HepG2 (cell line): ENCODE results near the gene RHOT2. TPM values are rescaled to one million over a fixed set of nuclear protein-coding genes. Genes with fewer than 3 reads are reported as not detected.

Experiments
- AHR ChIP-seq: IDR thresholded peaks from 2 replicates; pipeline ENCODE4 v1.6.1; 2018; ENCODE audit warnings: missing genetic modification reagents, missing compliant biosample characterization
- ARNTL ChIP-seq: sonication (generic); formaldehyde crosslinking; IDR thresholded peaks from 2 replicates; pipeline ENCODE4 v1.4.0; 2020; ENCODE audit warnings: mild to moderate bottlenecking, missing genetic modification reagents
- ATRX ChIP-seq: sonication (generic); formaldehyde crosslinking; IDR thresholded peaks from 2 replicates; pipeline ENCODE4 v1.4.0; 2020; ENCODE audit warnings: missing genetic modification reagents, borderline replicate concordance
- CBX1 ChIP-seq: IDR thresholded peaks from one replicate; pipeline ENCODE4 v1.6.1; 2016; ENCODE audit warnings: antibody characterized with exemption, low read depth
- DPF2 ChIP-seq: sonication (generic); formaldehyde crosslinking; IDR thresholded peaks from 2 replicates; pipeline ENCODE4 v1.4.0; 2020; ENCODE audit warnings: mild to moderate bottlenecking, low read depth, missing genetic modification reagents, borderline replicate concordance
- FOXC1 ChIP-seq: sonication (generic); formaldehyde crosslinking; IDR thresholded peaks from 2 replicates; pipeline ENCODE4 v1.8.0; 2022; ENCODE audit warnings: mild to moderate bottlenecking, missing genetic modification reagents, borderline replicate concordance
- GABPA ChIP-seq, 2 experiments: IDR thresholded peaks; 2 replicates each; pipeline ENCODE4 v1.6.1; 2011 to 2016; ENCODE audit warnings: low read depth in 2 of 2, low read length in 1 of 2, missing biosample characterization in 1 of 2, missing genetic modification characterization in 1 of 2
- HDAC6 ChIP-seq: fragments of 200-600 bp; sonication (generic); IDR thresholded peaks from 2 replicates; pipeline ENCODE4 v1.7.0; 2017; ENCODE audit warnings: mild to moderate bottlenecking, antibody characterized with exemption, low read length, low read depth
- MED8 ChIP-seq: sonication (generic); formaldehyde crosslinking; IDR thresholded peaks from 2 replicates; pipeline ENCODE4 v1.8.1; 2023; ENCODE audit warnings: mild to moderate bottlenecking, missing genetic modification reagents; ENCODE audit not compliant: insufficient replicate concordance
- NFYB ChIP-seq: sonication (generic); formaldehyde crosslinking; IDR thresholded peaks from 2 replicates; pipeline ENCODE4 v1.4.0; 2020; ENCODE audit warnings: missing genetic modification reagents
- RARG ChIP-seq: sonication (generic); formaldehyde crosslinking; IDR thresholded peaks from 2 replicates; pipeline ENCODE4 v1.4.0; 2020; ENCODE audit warnings: low read depth, mild to moderate bottlenecking, missing genetic modification reagents
- RFXAP ChIP-seq: sonication (generic); formaldehyde crosslinking; IDR thresholded peaks from 2 replicates; pipeline ENCODE4 v1.4.0; 2020; ENCODE audit warnings: missing genetic modification reagents, borderline replicate concordance
- TFE3 ChIP-seq: IDR thresholded peaks from 2 replicates; pipeline ENCODE4 v1.6.1; 2016
- ZKSCAN1 ChIP-seq: fragments of 150-350 bp; IDR thresholded peaks from 2 replicates; pipeline ENCODE4 v1.6.1; 2014; ENCODE audit warnings: low read length
- ZNF24 ChIP-seq: fragments of 450-650 bp; IDR thresholded peaks from 2 replicates; pipeline ENCODE4 v1.6.1; 2017; ENCODE audit warnings: antibody characterized with exemption, mild to moderate bottlenecking
- ZNF430 ChIP-seq: sonication (generic); formaldehyde crosslinking; IDR thresholded peaks from 2 replicates; pipeline ENCODE4 v1.9.0; 2021; ENCODE audit warnings: mild to moderate bottlenecking, missing genetic modification reagents
- ZNF451 ChIP-seq: sonication (generic); formaldehyde crosslinking; IDR thresholded peaks from 2 replicates; pipeline ENCODE4 v1.5.0; 2020; ENCODE audit warnings: mild to moderate bottlenecking, missing genetic modification reagents
- ZNF501 ChIP-seq: sonication (generic); formaldehyde crosslinking; IDR thresholded peaks from 2 replicates; pipeline ENCODE4 v1.5.1; 2020; ENCODE audit warnings: mild to moderate bottlenecking, moderate library complexity, missing genetic modification reagents
- ZNF619 ChIP-seq: sonication (generic); formaldehyde crosslinking; IDR thresholded peaks from 2 replicates; pipeline ENCODE4 v1.4.0; 2020; ENCODE audit warnings: mild to moderate bottlenecking, missing genetic modification reagents
- ZNF773 ChIP-seq: sonication (generic); formaldehyde crosslinking; IDR thresholded peaks from 2 replicates; pipeline ENCODE4 v1.4.0; 2020; ENCODE audit warnings: missing genetic modification reagents, borderline replicate concordance
- ZNF784 ChIP-seq: sonication (generic); formaldehyde crosslinking; IDR thresholded peaks from 2 replicates; pipeline ENCODE4 v1.5.1; 2020; ENCODE audit warnings: missing genetic modification reagents, mild to moderate bottlenecking, borderline replicate concordance
- polyA plus RNA-seq, 8 experiments: library from polyadenylated mRNA; depleted of rRNA in 3 of 8; stranded (reverse) in 7 of 8; unstranded in 1 of 8; fragments of >200 nt; fragmentation: Illumina TruSeq in 4 of 8; extraction: Trizol in 4 of 8; gene quantifications; 2 replicates each; pipeline versions ENCODE4 v1.2.1 to v1.2.3, GENCODE V29; 2011 to 2016; ENCODE audit warnings: low read depth in 4 of 8, missing spikeins in 1 of 8, mixed read lengths in 1 of 8; ENCODE audit not compliant: insufficient read depth in 1 of 8
- total RNA-seq, 5 experiments: library from RNA; depleted of rRNA; stranded (reverse); fragments of >200 nt; fragmentation: Illumina TruSeq; extraction: Trizol; gene quantifications; 2 replicates each; pipeline ENCODE4 v1.2.3, GENCODE V29; 2016; ENCODE audit warnings: low read depth in 1 of 5
- TF ChIP-seq, protein P1 (sequence below): sonication (generic); formaldehyde crosslinking; IDR thresholded peaks from 2 replicates; pipeline ENCODE4 v1.5.0; 2020; ENCODE audit warnings: mild to moderate bottlenecking, missing genetic modification reagents
- TF ChIP-seq, protein P2 (sequence below): sonication (generic); formaldehyde crosslinking; conservative IDR thresholded peaks from 2 replicates; pipeline ENCODE4 v1.5.0; 2020; ENCODE audit warnings: missing genetic modification reagents

Gene RHOT2
- total and polyA plus RNA-seq, 2 of the 13 experiments (the other 11 are each of a cell fraction or from before 2014, with no cell fraction given): 63.6 to 76.9 TPM

DNA sequence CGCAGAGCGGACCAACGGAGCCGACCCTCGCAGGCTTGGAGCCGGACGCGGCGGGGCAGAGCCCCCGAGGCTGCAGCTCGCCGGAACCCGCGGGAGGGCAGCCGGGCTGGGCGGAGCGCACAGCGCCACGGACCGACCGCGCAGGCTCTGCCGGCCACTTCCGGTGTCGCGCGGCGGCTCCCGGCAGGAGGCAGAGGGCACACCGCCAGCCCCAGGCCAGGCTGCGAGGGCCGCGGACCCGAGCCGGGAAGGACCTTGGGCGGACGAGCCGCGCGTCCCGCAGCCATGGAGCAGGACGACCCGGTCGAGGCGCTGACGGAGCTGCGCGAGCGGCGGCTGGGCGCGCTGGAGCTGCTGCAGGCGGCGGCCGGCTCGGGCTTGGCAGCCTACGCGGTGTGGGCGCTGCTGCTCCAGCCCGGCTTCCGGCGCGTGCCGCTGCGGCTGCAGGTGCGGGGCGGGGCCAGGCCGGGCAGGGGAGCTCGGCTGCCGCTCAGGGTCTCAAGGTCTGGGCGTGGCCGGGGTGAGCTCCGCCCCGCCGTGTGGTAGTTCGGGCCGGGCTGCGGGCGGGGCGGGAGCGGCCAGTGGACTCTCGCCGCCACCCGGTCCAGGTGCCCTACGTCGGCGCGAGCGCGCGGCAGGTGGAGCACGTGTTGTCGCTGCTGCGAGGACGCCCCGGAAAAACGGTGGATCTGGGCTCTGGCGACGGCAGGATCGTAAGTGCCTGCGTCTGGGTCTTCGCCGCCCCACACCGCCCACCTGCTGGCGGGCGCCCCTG, 53.2 kb downstream of the RHOT2 start, which contains the start of gene ANTKMT (continued):
- peak; percentile 66 for TF ChIP-seq FOXC1
- TF ChIP-seq HDAC6: no peak
- peak; percentile 85 for TF ChIP-seq ZNF430 (CRISPR knock-in tag)
- TF ChIP-seq, protein P1, sequence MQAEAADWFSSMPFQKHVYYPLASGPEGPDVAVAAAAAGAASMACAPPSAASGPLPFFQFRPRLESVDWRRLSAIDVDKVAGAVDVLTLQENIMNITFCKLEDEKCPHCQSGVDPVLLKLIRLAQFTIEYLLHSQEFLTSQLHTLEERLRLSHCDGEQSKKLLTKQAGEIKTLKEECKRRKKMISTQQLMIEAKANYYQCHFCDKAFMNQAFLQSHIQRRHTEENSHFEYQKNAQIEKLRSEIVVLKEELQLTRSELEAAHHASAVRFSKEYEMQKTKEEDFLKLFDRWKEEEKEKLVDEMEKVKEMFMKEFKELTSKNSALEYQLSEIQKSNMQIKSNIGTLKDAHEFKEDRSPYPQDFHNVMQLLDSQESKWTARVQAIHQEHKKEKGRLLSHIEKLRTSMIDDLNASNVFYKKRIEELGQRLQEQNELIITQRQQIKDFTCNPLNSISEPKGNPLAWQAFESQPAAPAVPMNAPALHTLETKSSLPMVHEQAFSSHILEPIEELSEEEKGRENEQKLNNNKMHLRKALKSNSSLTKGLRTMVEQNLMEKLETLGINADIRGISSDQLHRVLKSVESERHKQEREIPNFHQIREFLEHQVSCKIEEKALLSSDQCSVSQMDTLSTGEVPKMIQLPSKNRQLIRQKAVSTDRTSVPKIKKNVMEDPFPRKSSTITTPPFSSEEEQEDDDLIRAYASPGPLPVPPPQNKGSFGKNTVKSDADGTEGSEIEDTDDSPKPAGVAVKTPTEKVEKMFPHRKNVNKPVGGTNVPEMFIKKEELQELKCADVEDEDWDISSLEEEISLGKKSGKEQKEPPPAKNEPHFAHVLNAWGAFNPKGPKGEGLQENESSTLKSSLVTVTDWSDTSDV (CRISPR knock-in tag): peak; percentile 56
- TF ChIP-seq CBX1: no peak
- TF ChIP-seq ZKSCAN1: no peak
- peak; percentile 60; the same call in 1 of the 2 replicates for TF ChIP-seq ZNF501 (CRISPR knock-in tag)
- no peak; the same call in 1 of the 2 replicates for TF ChIP-seq ZNF619 (CRISPR knock-in tag)
- TF ChIP-seq ZNF773 (CRISPR knock-in tag): 0 out of 2 replicates have a peak, but pooled peaks have one; percentile 68
- peak; percentile 89 for TF ChIP-seq ZNF784 (CRISPR knock-in tag)
- TF ChIP-seq ATRX: no peak
- TF ChIP-seq AHR (CRISPR knock-in tag): no peak; the same call in 1 of the 2 replicates
- peak; percentile 68; the same call in 1 of the 2 replicates for TF ChIP-seq ZNF451 (CRISPR knock-in tag)
- no peak for TF ChIP-seq ARNTL (CRISPR knock-in tag)
- TF ChIP-seq MED8: peak; percentile 15
- TF ChIP-seq, protein P2, sequence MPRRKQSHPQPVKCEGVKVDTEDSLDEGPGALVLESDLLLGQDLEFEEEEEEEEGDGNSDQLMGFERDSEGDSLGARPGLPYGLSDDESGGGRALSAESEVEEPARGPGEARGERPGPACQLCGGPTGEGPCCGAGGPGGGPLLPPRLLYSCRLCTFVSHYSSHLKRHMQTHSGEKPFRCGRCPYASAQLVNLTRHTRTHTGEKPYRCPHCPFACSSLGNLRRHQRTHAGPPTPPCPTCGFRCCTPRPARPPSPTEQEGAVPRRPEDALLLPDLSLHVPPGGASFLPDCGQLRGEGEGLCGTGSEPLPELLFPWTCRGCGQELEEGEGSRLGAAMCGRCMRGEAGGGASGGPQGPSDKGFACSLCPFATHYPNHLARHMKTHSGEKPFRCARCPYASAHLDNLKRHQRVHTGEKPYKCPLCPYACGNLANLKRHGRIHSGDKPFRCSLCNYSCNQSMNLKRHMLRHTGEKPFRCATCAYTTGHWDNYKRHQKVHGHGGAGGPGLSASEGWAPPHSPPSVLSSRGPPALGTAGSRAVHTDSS (CRISPR knock-in tag): no peak
- TF ChIP-seq NFYB: no peak
- TF ChIP-seq TFE3 (CRISPR knock-in tag): no peak
- 0 out of 2 replicates have a peak, but pooled peaks have one; percentile 57 for TF ChIP-seq RFXAP
- no peak for TF ChIP-seq ZNF24
- TF ChIP-seq RARG: no peak
- TF ChIP-seq DPF2 (CRISPR knock-in tag): no peak
- TF ChIP-seq GABPA (IDR thresholded peaks at IDR 0.05; ENCODE audit: low read depth, low read length): peak; percentile 85
- TF ChIP-seq GABPA (CRISPR knock-in tag; IDR thresholded peaks at IDR 0.05; ENCODE audit: low read depth): peak; percentile 78
